GM12878 (cell line): ENCODE data around the gene CPEB3. TPM values are rescaled to one million over a fixed set of nuclear protein-coding genes. Genes with fewer than 3 reads are reported as not detected.

ENCODE experiments used
- ATAC-seq: fragments of 200-7000 bp; cut with Tn5 transposase; 3 replicates; pipeline ENCODE4 v1.9.1; 2020; ENCODE audit warnings: mild to moderate bottlenecking, moderate library complexity
- BruUV-seq: library from RNA; stranded (reverse); fragments of 400-500 nt; replicated peaks from 2 replicates; lab custom pipeline; 2021; lab: Mats Ljungman, UMichigan
- CTCF ChIA-PET: fragments of 300-600 bp; sonication (Branson Sonifier 250); formaldehyde crosslinking; extraction: SDS; loops from one replicate; lab custom pipeline; 2021; ENCODE audit warnings: inconsistent platforms; lab: Yijun Ruan, JAX
- POLR2A ChIA-PET: fragments of 350-600 bp; formaldehyde crosslinking; extraction: SDS; loops from one replicate; lab custom pipeline; 2021; ENCODE audit warnings: inconsistent platforms; lab: Charles Lee
- RAD21 ChIA-PET: fragments of 300-600 bp; sonication (Branson Sonifier 250); formaldehyde crosslinking; loops from one replicate; lab custom pipeline; 2023; ENCODE audit warnings: antibody characterized with exemption; ENCODE audit not compliant: unreplicated experiment; lab: Charles Lee
- SMC1A ChIA-PET: fragments of 300-600 bp; sonication (Branson Sonifier 250); formaldehyde crosslinking; loops from one replicate; lab custom pipeline; 2023; ENCODE audit not compliant: unreplicated experiment, uncharacterized antibody; lab: Charles Lee
- DNase-seq: peaks from one replicate; pipeline ENCODE4 v3.0.0-alpha.2; 2011; ENCODE audit warnings: low read depth, low spot score
- FAIRE-seq: peaks from 3 replicates; lab custom pipeline; 2011; peaks lifted over from hg19 to GRCh38; lab: Jason Lieb, UNC
- H2AFZ ChIP-seq: 2 replicates; pipeline ENCODE4 v1.6.0; 2011; ENCODE audit warnings: low read depth, low read length, control low read depth; ENCODE audit not compliant: control insufficient read depth
- H3K27ac ChIP-seq: 2 replicates; pipeline ENCODE4 v1.5.1; 2011; ENCODE audit warnings: control low read depth; ENCODE audit not compliant: control insufficient read depth, insufficient read depth
- H3K27me3 ChIP-seq, 2 experiments: replicated peaks in 1 of 2; 2 replicates each; pipeline versions ENCODE4 v1.6.0 to v1.6.1; 2011; ENCODE audit warnings: low read length in 1 of 2; ENCODE audit not compliant: control insufficient read depth in 2 of 2, insufficient read depth in 2 of 2
- H3K36me3 ChIP-seq, 2 experiments: 2 replicates each; pipeline ENCODE4 v1.5.1; 2011; ENCODE audit warnings: low read length in 1 of 2; ENCODE audit not compliant: control insufficient read depth in 2 of 2, insufficient read depth in 2 of 2
- H3K4me1 ChIP-seq: 2 replicates; pipeline ENCODE4 v1.6.1; 2011; ENCODE audit warnings: mild to moderate bottlenecking, low read length, moderate library complexity, mixed read lengths; ENCODE audit not compliant: control insufficient read depth, insufficient read depth
- H3K4me2 ChIP-seq: 2 replicates; pipeline ENCODE4 v1.6.0; 2011; ENCODE audit warnings: control low read depth; ENCODE audit not compliant: control insufficient read depth, insufficient read depth
- H3K4me3 ChIP-seq: fragments of 200-600 bp; sonication (generic); 2 replicates; pipeline ENCODE4 v1.5.1; 2016
- H3K79me2 ChIP-seq: 2 replicates; pipeline ENCODE4 v1.6.0; 2011; ENCODE audit warnings: low read length; ENCODE audit not compliant: control insufficient read depth, insufficient read depth
- H3K9ac ChIP-seq: 2 replicates; pipeline ENCODE4 v1.8.0; 2011; ENCODE audit warnings: low read length, control low read depth, mixed read lengths; ENCODE audit not compliant: control insufficient read depth, insufficient read depth
- H3K9me3 ChIP-seq: replicated peaks from 3 replicates; pipeline ENCODE4 v1.5.1; 2011; ENCODE audit warnings: mild to moderate bottlenecking, low read length; ENCODE audit not compliant: control insufficient read depth, insufficient read depth
- H4K20me1 ChIP-seq: 2 replicates; pipeline ENCODE4 v1.6.0; 2011; ENCODE audit not compliant: control insufficient read depth, insufficient read depth
- BACH1 ChIP-seq: fragments of 450-650 bp; IDR thresholded peaks from 2 replicates; pipeline ENCODE4 v1.6.1; 2017; ENCODE audit warnings: mild to moderate bottlenecking, borderline replicate concordance
- BCL11A ChIP-seq: IDR thresholded peaks from 2 replicates; pipeline ENCODE4 v1.6.1; 2011; ENCODE audit warnings: low read depth, low read length
- BRCA1 ChIP-seq: IDR thresholded peaks from 2 replicates; pipeline ENCODE4 v1.6.1; 2011; ENCODE audit warnings: low read depth, low read length, improper control_type of control experiment
- EED ChIP-seq: sonication (generic); IDR thresholded peaks from 2 replicates; pipeline ENCODE4 v1.6.1; 2016; ENCODE audit warnings: antibody characterized with exemption, low read depth
- HDAC2 ChIP-seq: fragments of 200-600 bp; sonication (generic); IDR thresholded peaks from 2 replicates; pipeline ENCODE4 v1.6.1; 2017
- NFIC ChIP-seq: IDR thresholded peaks from 2 replicates; pipeline ENCODE4 v1.6.1; 2012; ENCODE audit warnings: low read depth, mild to moderate bottlenecking, inconsistent platforms, low read length, moderate library complexity
- PAX5 ChIP-seq: IDR thresholded peaks from 2 replicates; pipeline ENCODE4 v1.6.1; 2011; ENCODE audit warnings: low read depth, low read length, borderline replicate concordance
- RAD21 ChIP-seq: IDR thresholded peaks from 2 replicates; pipeline ENCODE4 v1.6.1; 2011; ENCODE audit warnings: mild to moderate bottlenecking, low read depth, low read length, moderate library complexity; ENCODE audit not compliant: insufficient read depth
- RCOR1 ChIP-seq: conservative IDR thresholded peaks from 2 replicates; pipeline ENCODE4 v1.6.1; 2012; ENCODE audit warnings: low read depth, low read length, improper control_type of control experiment
- RELA ChIP-seq: fragments of 450-650 bp; IDR thresholded peaks from 2 replicates; pipeline ENCODE4 v1.8.0; 2014; ENCODE audit warnings: borderline replicate concordance; ENCODE audit not compliant: partially characterized antibody
- SIX5 ChIP-seq: IDR thresholded peaks from 2 replicates; pipeline ENCODE4 v1.6.1; 2011; ENCODE audit warnings: mild to moderate bottlenecking, low read depth, low read length, moderate library complexity; ENCODE audit not compliant: severe bottlenecking
- TCF12 ChIP-seq: IDR thresholded peaks from 2 replicates; pipeline ENCODE4 v1.6.1; 2011; ENCODE audit warnings: low read depth, mild to moderate bottlenecking, low read length
- TCF7 ChIP-seq: IDR thresholded peaks from 2 replicates; pipeline ENCODE4 v1.6.1; 2014; ENCODE audit warnings: antibody characterized with exemption, borderline replicate concordance
- WGBS: methylation state at CpG from one replicate; pipeline ENCODE4 v1.1.6; 2016; ENCODE audit warnings: low lambda C conversion rate; ENCODE audit not compliant: insufficient replicate concordance, insufficient coverage; ENCODE audit errors: missing lambda C conversion rate; 5-methylcytosine and 5-hydroxymethylcytosine counted together
- in situ Hi-C: fragments of 300-500 bp; cut with MboI; formaldehyde crosslinking; loops from 9 replicates; pipeline ENCODE4 v1.14.3; 2018; ENCODE audit warnings: mixed read lengths
- intact Hi-C: fragments of 100-400 bp; cut with micrococcal nuclease; formaldehyde crosslinking; loops from one replicate; pipeline ENCODE4 v1.14.2; 2022; ENCODE audit not compliant: unreplicated experiment
- polyA plus RNA-seq, 11 experiments: library from polyadenylated mRNA; depleted of rRNA in 4 of 11; unstranded in 6 of 11; stranded (reverse) in 5 of 11; fragments of >200 nt; fragmentation: Nextera tagmentation in 4 of 11; fragmentation: Illumina TruSeq in 1 of 11; extraction: Ambion mirVana in 4 of 11; extraction: Trizol in 1 of 11; gene quantifications; 1 replicate in 1 of 11; 2 replicates in 10 of 11; pipeline versions ENCODE4 v1.2.1 to v1.2.3, GENCODE V29; 2011 to 2016; ENCODE audit warnings: inconsistent platforms in 2 of 11, missing spikeins in 2 of 11, low read depth in 1 of 11
- total RNA-seq, 4 experiments: library from RNA; depleted of rRNA in 3 of 4; stranded (reverse); fragments of >200 nt in 3 of 4; fragmentation: Illumina TruSeq in 1 of 4; extraction: Trizol in 1 of 4; gene quantifications; 2 replicates each; pipeline versions ENCODE4 v1.2.1 to v1.2.3, GENCODE V29; 2013 to 2021
- TF ChIP-seq, protein P1 (sequence below): IDR thresholded peaks from 2 replicates; pipeline ENCODE4 v1.6.1; 2011; ENCODE audit warnings: mild to moderate bottlenecking, low read depth, low read length, moderate library complexity; ENCODE audit not compliant: insufficient replicate concordance
- TF ChIP-seq, protein P2 (sequence below): fragments of 150-350 bp; IDR thresholded peaks from 2 replicates; pipeline ENCODE4 v1.6.1; 2016; ENCODE audit warnings: low read depth, low read length

CPEB3 gene
- total and polyA plus RNA-seq, 10 of the 15 experiments (the other 5 are each of a cell fraction or from before 2014, with no cell fraction given) = 0.50 to 2.3 (median 1.2) TPM

DNA sequence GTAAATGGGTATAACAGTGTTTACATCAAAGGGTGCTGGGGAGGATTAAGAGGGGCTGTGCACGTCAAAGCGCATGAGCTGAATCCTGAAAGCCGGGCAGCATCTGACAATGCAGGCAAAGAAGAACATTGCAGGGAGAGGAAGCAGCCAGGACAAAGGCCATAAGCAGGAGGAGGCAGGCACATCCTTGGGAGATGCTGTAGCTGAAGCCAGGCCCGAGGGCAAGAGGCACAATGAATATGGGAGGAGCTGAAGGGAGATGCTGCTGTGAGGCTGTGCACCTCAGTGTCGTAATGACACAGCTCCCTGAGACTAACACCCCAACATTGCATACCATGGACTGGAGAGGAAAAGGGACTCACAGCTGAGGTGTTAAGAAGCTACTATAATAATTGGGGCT, 238.1 kb downstream of the CPEB3 start:
- Histone ChIP-seq H3K4me1 (peaks cover 6% of the 10 kb centered on the region), H3K36me3 (peaks cover 0 to 2% of the 10 kb centered on the region in 2 experiments; a peak in 1 of 4 replicates), H3K27me3 (no peaks in the 10 kb centered on the region), H3K9ac (no peak overlapping the region), H3K4me2 (no peak overlapping the region), H3K79me2 (no peaks in the 10 kb centered on the region), H4K20me1 (no peaks in the 10 kb centered on the region), H3K9me3 (no peaks in the 10 kb centered on the region), H3K27ac (no peak overlapping the region), H2AFZ (no peak overlapping the region), H3K4me3 (no peak overlapping the region)
- ChIA-PET POLR2A (no interaction called here), SMC1A (interaction anchor here (1.6 kb wide), 1 partner anchor 383 kb away, joined by 5 read pairs; no protein-coding TSS in a partner anchor), CTCF (interaction anchor here (2.4 kb wide), 1 partner anchor 17 kb away, joined by 6 read pairs; no protein-coding TSS in a partner anchor), RAD21 (no interaction called here)
- FAIRE-seq = no peak
- in situ Hi-C loops = no loop called here
- TF ChIP-seq BACH1 = no peak
- no peak for TF ChIP-seq BCL11A
- TF ChIP-seq, protein P1, sequence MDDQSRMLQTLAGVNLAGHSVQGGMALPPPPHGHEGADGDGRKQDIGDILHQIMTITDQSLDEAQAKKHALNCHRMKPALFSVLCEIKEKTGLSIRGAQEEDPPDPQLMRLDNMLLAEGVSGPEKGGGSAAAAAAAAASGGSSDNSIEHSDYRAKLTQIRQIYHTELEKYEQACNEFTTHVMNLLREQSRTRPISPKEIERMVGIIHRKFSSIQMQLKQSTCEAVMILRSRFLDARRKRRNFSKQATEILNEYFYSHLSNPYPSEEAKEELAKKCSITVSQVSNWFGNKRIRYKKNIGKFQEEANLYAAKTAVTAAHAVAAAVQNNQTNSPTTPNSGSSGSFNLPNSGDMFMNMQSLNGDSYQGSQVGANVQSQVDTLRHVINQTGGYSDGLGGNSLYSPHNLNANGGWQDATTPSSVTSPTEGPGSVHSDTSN = no peak
- TF ChIP-seq HDAC2 = no peak
- TF ChIP-seq SIX5 = no peak
- TF ChIP-seq RCOR1 = no peak
- TF ChIP-seq RELA = no peak
- no peak for TF ChIP-seq PAX5
- TF ChIP-seq BRCA1 = no peak
- TF ChIP-seq RAD21 = no peak
- TF ChIP-seq, protein P2, sequence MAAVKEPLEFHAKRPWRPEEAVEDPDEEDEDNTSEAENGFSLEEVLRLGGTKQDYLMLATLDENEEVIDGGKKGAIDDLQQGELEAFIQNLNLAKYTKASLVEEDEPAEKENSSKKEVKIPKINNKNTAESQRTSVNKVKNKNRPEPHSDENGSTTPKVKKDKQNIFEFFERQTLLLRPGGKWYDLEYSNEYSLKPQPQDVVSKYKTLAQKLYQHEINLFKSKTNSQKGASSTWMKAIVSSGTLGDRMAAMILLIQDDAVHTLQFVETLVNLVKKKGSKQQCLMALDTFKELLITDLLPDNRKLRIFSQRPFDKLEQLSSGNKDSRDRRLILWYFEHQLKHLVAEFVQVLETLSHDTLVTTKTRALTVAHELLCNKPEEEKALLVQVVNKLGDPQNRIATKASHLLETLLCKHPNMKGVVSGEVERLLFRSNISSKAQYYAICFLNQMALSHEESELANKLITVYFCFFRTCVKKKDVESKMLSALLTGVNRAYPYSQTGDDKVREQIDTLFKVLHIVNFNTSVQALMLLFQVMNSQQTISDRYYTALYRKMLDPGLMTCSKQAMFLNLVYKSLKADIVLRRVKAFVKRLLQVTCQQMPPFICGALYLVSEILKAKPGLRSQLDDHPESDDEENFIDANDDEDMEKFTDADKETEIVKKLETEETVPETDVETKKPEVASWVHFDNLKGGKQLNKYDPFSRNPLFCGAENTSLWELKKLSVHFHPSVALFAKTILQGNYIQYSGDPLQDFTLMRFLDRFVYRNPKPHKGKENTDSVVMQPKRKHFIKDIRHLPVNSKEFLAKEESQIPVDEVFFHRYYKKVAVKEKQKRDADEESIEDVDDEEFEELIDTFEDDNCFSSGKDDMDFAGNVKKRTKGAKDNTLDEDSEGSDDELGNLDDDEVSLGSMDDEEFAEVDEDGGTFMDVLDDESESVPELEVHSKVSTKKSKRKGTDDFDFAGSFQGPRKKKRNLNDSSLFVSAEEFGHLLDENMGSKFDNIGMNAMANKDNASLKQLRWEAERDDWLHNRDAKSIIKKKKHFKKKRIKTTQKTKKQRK = no peak
- no peak for TF ChIP-seq NFIC
- no peak for TF ChIP-seq TCF12
- no peak for TF ChIP-seq TCF7
- no peak for TF ChIP-seq EED
- DNase-seq = no peak
- ATAC-seq = no peak
- intact Hi-C loops = no loop called here
- 78% methylated on average over 5 of the region's 5 CpGs for WGBS
- BruUV-seq = no TSS peak
